NCI-H526 (cell line): ENCODE results near the gene MKRN2OS.
"Not testable (repeated sequence)": the region's sequence is repeated elsewhere in the genome, so short reads cannot be mapped to it uniquely, and the experiment has no call there.

Experiments
- DNase-seq, 2 experiments: peaks; one replicate each; lab custom pipeline; 2025; lab: John Stamatoyannopoulos, UW

Gene MKRN2OS

DNA sequence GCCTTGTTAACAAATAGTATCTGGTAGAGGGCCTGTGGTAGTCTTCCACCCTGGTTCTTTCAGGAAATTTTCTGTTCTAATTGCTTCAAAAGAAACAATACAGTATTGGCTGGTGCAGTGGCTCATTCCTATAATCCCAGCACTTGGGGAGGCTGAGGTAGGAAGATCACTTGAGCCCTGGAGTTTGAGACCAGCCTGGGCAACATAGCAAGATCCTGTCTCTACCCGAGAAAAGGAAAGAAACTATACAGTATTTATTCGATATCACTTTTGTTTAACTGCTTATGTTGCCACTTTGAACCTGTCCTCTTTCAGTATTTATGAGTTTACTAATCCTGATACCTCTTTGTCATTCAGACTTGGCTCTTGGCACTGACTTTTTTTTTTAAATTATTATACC is 16.1 kb upstream of the MKRN2OS start:
- no peak for DNase-seq

DNA sequence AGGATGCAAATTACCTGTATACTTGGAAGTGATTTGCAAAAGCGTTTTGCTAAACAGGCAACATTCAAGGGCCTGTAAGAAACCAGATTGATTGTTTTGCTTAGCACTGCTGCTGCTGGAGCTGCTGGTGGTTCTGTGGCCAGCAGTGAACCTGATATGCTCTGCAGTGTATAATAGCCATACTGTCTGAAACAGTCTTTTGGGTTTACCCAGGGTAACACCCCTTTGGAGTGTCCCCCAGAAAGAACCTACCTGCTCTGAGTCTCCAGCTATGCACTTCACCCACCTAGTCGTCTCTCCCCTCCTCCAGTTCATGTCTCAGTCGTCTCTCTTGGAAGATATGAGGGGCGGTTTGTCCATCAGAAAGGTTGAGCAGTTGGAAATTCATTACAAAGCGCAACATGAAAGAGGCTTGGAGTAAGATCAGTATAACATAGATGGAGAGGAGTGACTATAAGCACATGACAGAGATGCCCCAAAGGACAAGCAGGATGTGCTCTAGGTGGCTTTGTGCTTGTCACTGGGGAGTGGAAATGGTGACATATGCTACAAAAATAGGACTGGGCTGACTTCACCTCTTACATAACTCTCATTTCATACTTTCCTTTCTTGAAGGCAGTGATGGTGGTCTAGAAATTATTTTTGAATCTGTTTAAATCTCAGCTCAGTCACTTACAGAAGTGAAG is 15.3 kb upstream of the MKRN2OS start:
- DNase-seq: no peak

DNA sequence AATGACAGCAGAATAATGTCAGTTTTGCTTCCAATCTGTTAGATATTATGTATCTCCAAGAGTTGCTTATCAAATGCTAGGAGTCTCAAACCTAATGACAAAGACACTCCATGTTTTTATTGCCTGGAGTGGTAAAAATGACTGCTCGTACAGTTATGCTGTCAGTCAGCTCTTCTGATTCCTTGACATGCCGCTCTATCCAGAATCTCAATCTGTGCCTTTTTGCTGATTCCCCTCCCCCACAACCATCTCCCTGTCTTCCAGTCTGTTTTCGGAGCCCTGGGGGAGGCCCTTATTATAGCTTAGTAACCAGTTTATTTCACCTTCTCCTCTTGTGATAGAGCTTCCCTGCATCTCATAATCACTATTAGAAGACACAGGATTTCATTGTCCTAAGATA is 14.2 kb upstream of the MKRN2OS start:
- DNase-seq: no peak

DNA sequence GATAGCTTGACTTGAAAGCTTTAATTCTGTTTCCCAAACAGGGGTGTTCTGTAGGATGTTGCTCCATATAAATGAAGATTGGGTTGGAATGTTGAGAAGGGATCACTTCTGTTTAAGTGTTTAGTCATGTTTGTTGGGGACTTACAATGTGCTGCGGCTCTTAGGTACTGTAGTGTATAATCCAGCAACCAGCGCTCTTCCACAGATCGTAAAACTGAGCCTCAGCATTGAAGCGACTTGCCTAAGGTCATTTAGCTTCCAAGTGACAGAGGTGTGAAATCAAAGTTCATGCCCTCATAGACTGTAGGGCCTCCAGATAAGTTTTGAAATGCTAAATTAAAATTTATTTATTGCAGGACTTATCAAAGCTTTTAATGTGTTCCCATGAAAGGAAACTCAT is 13.4 kb upstream of the MKRN2OS start:
- no peak for DNase-seq

DNA sequence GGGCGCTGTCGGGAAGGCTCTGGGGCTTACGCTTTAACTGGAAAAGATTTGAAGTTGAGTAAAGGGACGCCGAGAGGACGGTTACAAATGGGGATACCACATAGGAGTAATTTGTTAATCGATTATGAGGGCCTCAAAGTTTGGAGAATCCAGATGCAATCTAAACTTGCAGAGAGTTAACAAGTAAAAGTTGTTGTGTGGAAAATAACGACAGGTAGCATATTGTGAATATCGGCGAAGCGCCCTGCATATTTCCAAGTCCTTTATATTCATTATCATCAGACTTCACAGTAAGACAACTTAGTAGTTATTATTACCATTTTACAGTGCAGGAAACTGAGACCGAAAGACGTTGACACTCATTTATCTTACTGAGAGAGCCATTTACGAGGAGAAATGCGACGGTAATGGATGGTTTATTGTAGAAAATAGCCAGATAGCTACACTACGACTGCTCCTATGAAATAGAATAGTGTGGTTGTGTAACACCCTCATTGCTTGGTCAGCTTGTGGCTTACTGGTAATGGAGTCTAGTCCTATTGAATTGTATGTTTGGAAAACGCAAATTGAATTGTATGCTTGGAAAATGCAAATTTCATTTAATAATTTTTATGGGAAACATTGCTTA is 12.3 kb upstream of the MKRN2OS start:
- no peak for DNase-seq

DNA sequence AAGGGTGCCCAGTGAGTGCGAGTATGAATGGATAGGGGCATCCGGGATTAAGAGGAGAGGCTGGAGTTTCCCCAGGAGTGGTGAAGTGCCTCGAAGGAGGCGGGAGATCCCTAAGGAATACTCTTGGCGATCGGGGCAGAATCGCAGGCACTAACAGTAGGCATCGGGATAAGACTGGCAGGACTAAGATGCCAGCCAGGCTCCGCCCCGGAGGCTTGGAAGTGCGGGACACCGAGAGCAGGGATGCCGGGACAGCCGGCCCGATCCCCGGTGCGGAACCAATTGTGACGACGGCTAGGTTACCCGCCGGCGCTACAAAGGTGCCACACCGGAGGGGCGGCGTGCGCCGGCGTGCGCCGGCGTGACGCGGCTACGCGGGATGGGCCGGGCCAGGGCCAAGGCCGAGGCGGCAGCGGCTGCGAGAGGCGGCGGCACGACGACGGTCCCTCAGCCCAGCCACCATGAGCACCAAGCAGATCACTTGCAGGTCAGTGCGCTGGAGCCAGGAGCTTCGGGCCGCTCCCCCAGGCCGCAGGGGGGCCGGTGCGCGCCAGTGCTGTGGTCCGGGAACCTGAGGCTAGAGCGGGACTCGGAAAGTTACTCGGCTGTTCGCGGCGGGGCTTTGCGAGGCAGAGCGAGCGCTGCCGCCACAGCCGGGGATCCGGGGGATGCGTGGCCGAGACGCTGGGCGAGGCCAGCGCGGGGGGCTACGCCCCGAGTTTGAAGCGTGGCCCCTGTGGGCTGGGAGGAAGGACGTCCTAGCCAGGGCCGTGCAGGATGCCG is 11.6 kb upstream of the MKRN2OS start, which contains the start of gene MKRN2:
Gene MKRN2, plus strand, starts transcription at position 398 of the 783 bp plus-strand sequence. Its CDS starts 64 bp downstream, at position 462.
- peak; percentile 76 to 93 for DNase-seq

DNA sequence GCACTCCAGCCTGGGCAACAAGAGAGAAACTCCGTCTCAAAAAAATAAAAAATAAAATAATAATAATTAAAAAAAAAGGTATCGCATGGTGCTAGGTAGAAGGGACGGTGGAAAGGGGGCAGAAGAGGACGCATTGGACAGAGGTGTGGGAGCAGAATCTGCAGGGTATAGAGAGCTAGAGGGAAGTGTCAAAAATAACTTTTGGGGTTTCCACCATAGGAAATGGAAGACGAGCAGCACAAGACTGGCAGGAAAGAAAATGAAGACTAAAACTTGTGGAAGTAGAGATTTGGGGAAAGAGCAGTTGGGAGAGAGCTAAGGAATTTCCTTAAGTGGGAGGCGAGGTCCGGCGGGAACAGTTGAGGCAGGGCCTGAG is 11.0 kb upstream of the MKRN2OS start:
- peak in 1 of 2 experiments; percentile 41 for DNase-seq

DNA sequence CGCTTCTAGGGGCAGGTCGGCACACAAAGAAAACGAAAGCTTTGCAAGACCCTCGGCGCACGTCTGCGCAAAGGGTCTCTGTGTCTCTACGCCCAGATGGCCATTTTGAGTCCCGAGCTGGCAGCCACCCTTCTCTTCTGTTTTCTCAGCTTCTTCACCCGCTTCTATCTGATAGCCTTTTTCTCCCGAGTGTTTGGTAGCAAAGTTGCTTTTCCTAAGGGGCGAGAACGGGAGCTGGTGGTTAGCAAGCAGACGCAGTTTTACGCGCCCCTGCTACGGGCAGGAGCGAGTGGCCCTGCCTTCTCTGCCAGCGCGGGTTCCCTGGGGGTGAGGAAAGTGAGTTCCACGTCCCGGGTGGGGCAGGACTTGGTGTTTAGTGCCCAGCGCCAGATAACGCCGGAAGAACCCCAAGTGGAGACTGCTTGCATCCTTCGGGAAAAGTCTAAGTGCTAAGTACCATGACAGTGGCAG is 8.7 kb upstream of the MKRN2OS start:
- DNase-seq: peak; percentile 52 to 70

DNA sequence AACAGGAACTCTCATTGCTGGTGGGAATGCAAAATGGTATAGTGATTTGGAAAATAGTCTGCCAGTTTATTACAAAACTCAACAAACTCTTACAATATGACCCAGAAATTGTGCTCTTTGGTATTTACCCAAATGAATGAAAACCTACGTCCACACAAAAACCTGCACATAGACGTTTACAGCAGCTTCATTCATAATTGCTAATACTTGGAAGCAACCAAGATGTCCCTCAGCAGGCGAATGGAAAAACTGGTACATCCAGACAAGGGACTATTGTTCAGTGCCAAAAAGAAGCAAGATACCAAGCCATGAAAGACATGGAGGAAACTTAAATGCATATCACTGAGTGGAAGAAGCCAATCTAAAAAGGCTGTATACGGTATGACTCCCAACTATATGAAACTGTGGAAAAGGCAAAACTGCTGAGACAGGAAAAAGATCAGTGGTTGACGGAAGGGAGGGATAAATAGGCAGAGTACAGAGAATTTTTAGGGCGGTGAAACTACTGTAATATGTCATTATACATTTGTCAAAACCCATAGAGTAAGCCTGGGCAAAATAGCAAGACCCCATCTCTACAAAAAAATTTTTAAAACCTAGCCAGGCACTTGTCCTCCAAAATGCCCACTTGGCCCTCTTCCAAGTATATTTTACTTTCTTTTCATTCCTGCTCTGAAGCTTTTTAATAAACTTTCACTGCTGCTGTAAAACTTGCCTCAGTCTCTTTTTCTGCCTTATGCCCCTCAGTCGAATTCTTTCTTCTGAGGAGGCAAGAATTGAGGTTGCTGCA is 4.9 kb upstream of the MKRN2OS start:
- no peak for DNase-seq

DNA sequence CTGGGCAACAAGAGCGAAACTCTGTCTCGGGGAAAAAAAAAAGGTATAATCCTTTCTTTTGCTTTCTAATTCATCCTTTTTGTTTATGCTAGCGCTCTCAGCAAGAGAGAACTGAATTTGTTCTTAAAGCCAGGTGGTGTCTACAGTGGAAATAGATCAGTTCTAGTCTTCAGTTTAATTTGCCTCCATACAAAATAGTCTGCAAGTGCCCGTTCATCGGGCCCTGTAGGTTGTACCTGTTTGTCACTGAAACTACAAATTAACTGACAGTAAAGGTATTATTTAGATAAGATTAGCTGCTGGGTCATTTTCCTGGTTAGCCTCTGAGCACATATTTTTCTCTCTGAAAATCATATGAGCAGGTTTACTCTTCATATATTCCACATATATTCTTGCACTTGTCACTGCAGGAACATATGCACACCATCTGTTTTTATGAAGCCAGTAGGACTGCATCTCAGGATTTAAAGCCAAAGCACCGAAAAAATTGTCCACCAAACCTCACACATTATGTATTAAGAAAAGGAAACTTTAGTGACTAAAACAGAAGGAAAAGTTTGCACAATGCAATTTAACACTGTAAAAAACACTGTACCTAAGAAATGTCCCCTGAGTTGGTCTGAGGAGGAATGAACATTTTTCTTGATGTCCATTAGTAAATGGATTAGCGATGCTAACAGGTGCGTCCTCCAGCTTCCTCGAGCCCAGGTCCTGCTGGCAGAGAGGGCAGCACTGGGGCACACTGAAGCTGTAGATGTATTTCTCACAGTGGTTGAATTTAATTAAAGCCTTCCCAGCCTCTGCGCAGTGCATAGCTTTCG is 437 bp downstream of the MKRN2OS start:
- no peak for DNase-seq

DNA sequence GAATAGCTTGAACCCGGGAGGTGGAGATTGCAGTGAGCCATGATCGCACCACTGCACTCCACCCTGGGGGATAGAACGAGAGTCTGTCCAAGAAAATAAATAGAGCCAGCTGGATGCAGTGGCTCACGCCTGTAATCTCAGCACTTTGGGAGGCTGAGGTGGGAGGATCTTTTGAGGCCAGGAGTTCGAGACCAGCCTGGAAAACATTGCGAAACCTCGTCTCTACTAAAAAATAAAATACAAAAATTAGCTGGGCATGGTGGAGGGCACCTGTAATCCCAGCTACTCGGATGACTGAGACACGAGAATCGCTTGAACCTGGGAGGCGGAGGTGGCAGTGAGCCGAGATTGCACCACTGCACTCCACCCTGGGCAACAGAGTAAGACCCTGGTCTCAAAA is 1.8 kb downstream of the MKRN2OS start:
- not testable (repeated sequence) for DNase-seq

DNA sequence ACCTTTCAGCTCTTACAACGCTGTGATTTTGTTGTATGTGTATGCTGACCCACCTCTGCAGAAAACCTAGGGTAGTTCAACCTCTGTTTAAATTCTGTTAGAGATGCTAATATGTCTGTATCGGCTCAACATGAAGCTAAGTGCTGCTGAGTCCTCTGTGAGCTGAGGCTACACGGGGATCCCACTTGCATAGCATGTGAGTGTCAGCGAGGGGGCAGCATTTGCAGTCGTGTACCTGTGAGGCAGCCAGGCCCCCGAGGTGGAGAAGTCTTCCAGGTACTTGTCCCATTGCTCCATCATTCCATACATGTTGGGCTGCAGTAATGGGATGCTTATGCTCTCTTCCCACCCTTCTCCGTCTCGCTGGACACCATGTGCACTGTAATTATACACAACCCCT is 3.7 kb downstream of the MKRN2OS start:
- peak in 1 of 2 experiments; percentile 14 for DNase-seq

DNA sequence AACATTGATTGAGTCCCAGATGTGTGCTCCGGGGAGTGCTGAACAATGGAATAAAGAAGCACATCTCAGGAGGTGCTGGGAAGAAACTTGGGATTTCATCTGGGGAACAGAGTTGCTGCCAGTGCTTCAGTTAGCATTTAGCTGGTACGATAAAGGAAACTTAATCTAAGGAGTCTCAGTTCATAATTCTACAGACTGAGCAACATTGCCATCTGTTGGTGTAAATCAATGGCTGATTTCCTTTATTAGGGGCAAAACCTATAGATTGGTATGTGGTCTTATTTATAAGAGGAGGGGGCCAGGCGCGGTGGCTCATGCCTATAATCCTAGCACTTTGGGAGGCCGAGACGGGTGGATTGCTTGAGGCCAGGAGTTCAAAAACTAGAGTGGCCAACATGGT is 8.9 kb downstream of the MKRN2OS start:
- DNase-seq: no peak

DNA sequence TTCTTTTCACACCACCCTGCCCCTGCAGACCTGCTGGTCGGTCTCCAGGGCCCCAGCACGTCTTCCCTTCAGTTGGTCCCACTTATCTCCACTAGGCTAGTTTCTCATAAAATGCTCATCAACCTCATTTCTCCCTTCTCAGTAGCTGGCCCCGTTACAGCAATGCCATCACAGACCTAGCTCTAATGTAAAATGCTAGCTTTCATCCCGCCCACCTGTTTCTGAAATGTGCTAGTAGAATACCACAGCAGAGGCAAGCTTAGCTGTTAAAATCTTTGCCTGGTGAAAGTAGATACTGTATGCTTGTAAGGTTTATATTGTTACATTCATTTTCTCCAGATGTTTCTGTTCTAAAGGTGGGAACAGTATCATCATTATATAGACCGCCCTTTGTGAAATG is 13.1 kb downstream of the MKRN2OS start:
- DNase-seq: no peak

DNA sequence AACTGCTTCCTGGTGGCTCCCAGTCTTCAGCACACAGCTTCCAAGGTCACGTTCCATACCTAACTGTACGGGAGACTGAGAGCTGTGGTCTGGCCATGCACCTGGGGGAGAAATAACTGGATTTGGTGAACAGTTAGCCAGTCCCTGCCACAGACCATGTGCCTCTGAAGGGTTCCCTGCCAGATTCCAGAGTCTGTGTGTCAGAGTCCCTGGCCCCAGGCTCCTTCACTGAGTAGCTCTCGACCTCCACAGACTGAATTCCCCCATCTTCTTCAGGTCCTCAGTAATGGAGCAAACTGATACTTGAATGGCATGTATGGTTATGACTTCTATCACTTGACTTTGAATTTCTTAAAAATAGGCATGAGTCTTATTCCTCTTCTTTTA is 17.5 kb downstream of the MKRN2OS start:
- no peak for DNase-seq

DNA sequence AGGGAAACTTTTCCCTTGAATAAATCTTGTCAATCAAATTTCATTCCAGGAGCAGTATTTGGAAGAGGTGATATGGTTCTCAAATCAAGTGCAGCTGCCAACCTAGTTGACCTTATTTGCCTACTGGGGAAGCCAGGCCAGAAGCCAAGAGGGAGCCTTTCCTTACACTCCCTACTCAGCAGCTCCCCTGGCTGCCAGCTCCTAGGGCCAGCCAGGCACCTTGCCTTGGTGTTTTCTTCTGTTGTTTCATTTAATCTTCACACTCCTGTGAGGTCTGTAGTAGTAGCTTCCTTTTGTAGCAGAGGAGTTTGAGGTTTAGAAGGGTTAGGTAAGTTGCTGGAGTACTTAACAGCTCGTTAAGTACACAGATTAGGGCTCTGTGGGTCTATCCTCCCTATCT is 22.6 kb downstream of the MKRN2OS start:
- DNase-seq: peak in 1 of 2 experiments; percentile 21

DNA sequence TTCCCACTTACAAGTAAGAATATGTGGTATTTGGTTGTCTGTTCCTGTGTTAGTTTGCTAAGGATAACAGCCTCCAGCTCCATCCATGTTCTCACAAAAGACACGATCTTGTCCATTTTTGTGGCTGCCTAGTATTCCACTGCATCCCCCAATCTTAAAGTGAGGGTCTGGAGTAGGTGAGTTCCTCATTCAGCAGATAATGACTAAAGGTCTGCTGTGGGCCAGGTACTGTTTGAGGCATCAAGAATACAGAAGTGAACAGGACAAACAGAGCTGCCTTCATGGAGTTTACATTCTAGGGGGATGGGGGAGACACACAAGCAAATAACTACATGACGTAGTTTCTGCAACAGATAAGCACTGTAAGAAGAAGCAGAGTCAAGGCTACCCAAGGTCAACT is 24.3 kb downstream of the MKRN2OS start:
- no peak for DNase-seq

DNA sequence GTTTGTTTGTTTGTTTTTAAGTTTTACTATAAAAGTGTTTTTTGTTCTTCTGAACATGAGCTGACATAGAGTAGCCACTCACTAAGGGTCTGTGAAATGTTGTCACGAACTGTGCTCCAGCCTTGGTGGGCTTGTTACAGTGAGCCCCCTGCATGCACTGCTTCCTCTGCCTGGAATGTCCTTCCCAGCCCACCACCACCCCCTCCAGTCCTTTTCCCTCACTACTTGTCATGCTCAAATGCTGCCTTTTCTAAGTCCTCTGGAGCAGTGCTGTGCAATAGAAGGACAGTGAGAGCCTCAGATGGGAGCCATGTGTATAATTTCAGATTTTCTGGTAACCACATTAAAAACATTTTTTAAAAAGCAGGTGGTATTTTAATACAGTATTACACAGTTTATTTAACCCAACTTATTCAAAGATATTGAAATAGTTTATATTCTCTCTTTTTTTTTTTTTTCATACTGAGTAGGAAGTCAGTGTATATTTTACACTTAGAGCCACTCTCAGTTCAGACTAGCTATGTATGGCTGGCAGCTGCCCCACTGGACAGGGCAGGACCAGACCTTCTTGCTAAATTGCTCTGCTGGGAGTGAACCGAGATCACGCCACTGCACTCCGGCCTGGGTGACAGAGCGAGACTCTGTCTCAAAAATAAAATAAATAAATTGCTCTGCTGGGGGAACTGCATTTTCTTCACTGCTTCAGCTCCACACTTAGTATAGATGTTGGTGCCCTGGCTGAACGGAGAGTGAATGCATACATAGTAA is 26.9 kb downstream of the MKRN2OS start:
- DNase-seq: no peak

DNA sequence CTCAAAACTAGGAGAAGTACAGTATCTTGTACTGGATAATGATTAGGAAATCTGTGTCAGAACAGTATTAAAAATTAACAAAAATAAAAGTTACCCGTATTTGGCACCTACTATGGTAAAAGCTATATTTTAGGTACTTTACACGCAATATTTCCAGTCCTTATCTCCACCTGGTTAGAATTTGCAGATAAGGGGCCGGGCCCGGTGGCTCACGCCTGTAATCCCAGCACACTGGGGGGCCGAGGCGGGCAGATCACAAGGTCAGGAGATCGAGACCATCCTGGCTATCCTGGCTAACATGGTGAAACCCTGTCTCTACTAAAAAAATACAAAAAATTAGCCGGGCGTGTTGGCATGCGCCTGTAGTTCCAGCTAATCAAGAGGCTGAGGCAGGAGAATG is 28.4 kb downstream of the MKRN2OS start:
- no peak for DNase-seq

DNA sequence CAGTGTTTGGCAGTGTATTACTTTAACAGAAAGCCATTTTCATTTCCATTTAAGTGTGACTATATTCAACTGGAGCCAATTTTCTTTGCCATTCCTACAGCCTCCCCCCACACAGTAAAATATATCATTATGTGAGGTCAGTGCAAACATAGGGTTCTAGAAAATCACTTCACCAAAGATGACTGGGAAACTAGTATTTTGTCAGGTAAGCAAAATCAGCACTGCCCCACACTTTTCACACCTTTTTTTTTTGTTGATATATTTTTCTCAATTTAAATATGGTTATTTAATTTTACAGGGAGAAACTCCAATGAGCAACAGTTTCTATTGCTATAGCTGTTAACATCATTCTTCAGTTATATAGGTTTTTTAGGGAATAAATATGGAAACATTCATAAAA is 29.7 kb downstream of the MKRN2OS start:
- no peak for DNase-seq
